GM21619 (cell line): ENCODE measurements around the gene ZFP92.

Source experiments
- ATAC-seq: cut with Tn5 transposase; IDR thresholded peaks from one replicate; pipeline ENCODE4 v1.9.1; 2021; ENCODE audit not compliant: unreplicated experiment

The ZFP92 gene

DNA sequence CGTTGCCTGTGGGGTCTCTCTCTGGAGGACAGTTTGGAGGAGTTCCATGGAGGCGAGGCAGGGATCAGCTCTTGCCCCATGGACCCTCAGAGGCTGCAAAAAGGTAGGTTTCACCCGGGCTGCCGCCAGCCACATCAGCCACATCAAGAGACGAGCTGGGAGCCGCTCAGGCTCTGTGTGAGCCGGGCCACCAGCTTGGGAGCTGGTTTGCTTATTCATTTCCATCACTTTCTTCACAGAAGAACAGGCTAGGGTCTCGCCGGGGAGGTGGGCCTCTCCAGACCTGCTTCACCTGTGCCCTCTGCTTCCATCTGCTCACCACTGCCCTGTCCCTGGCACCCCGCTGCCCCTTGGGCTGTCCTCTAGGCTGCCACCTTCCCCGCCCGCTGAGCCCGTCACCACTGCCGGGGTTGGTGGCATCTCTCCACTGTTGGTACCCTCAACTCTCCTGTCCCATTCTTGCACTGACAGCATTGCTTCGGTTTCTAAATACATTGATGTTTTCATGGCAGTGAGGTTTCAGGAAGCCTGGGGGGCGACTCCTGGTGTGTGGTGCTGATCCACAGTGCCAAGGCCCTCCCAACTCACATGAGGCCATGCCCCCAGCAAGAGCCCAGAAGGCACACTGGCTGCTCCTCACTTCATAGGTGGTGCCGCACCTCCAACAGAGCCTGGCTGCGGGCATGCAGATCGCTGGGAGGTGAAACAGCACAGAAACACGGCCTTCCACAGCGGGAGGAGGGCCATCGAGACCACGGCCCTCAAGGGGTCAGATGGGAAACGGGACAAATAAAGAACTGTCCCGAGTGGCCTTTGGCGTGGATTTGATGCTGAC lies 39.1 kb downstream of the ZFP92 start:
- ATAC-seq = no peak

DNA sequence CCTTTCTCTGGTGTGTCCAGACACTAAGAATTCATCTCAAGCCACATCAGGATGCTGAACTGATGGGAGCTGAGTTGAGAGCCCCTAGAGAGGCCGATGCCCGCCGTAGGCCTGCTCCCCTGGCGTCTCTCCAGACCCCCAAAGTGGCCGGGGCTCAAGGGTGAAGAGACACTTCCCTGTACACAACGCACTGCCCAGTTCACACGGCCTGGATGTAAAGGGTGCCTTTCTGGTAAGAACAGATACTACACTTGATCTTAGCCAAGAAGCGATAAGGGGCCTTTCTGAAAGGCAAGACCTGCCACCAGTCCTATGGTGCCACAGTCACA lies 39.6 kb downstream of the ZFP92 start:
- no peak for ATAC-seq

DNA sequence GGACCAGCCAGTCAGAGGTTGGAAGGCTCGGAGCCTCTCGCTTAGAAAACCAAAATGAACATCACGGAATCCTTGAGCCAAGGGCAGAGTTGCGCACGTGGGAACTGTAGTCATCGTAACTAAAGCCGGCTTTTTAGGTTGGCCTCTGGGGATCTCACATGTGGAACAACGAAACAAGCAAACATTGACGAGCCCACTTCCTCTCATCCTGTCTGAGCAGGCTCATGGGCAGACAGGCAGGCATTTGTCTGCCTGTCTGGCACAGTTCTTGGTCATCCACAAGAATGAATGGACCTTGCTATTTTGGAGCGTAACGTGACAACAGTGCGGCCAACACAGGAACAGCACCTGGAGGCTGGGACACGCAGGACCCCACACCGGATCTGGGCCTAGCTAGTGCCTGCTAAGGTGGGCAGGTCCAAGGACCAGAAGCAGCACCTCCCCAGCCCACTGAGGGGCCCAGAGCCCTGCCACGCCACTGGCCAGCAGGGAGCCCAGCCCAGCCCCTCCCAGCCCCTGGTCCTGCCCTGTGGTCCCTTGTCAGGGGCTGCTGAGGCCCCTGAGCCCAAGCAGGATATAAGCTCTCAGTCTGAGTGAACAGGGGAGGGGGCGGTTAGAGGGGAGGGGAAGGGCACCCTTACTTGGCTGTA lies 43.8 kb downstream of the ZFP92 start:
- ATAC-seq = no peak

DNA sequence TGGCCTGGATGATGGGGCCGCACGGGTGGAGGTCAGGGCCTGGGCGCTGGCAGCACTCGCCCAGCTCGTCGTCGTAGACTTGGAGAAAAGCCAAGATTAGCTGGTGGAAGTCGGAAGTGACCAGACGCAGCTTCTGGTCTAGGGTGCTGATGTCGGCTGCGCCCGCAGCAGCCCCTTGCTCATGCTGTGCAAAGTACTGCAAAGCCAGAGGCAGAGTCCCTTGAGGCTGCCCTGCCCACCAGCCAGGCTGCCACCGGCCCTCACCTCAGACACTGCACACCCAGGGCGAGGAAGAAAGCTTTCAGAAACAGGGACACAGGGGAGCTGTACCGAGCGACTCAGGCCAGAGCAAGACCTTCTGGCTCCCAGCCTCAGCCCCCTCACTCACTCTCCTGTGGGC lies 44.3 kb downstream of the ZFP92 start:
- ATAC-seq = no peak

DNA sequence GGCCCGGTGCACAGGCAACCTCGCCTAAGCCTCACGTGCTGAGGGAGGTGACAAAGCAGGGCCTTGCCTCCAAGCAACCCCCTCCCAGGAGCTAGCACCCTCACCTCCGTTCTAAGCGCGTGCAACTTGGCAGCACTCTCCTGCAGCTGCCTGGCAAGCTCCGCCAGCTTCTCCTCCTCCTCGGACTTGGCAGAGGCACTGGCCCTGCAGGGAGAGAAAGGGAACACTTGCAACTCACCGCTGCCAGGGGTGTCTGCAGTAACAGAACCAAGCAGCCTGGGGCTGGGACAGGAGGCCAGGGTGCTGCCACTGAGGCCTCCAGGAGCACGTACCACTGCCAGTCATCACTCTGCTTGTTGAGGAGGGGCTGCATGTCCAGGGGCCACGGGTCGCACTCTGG lies 44.9 kb downstream of the ZFP92 start:
- no peak for ATAC-seq

DNA sequence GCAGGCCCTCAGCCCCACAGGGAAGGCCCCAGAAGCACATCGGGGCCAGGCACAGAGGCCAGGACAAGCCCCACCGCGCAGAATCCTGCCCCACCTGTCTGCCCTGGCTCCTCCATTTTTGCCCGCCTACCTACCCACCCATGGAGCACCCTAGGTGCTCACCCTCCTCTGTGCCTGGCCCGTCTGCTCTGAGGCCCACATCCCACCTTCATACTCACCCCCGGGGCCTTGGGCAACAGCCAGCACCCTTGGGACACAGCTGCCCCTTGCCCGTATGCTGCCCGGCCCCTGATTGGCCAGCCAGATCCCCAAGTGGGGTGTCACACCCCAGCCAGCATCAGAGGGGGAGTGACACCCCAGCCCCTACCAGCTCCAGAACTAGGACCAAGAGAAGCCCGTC lies 45.4 kb downstream of the ZFP92 start:
- no peak for ATAC-seq

DNA sequence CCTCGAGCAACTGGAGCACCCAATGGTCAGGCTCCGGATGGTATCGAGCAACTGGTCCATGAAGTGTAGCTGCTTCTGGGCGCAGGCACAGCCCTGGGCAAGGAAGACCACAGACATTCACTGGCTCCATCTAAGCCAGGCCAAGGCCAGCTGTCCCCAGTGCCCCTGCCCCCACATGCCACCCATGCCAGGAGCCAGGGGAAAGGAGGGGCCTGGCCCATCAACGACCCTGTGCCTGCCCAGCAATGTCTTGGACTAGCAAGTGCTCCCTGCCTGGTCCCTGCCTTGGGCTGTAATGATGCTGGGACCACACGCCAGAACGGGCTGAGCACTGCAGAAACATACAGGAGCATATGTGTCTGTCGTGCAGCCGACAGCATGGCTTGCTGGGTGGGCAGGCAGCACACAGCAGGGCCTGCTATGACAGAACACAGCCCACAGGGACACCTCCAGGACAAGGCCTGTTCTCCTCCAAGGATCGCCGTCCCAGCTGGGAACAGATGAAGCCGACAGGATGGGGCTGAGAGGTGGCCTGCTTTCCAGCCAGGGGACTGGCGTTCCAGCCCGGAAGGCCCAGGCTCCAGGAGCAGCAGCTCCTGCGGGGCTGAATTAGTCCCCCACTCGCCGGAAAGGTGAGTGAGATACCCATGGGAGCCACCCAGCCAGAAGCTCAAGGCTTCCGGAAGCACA lies 46.0 kb downstream of the ZFP92 start:
- no peak for ATAC-seq

DNA sequence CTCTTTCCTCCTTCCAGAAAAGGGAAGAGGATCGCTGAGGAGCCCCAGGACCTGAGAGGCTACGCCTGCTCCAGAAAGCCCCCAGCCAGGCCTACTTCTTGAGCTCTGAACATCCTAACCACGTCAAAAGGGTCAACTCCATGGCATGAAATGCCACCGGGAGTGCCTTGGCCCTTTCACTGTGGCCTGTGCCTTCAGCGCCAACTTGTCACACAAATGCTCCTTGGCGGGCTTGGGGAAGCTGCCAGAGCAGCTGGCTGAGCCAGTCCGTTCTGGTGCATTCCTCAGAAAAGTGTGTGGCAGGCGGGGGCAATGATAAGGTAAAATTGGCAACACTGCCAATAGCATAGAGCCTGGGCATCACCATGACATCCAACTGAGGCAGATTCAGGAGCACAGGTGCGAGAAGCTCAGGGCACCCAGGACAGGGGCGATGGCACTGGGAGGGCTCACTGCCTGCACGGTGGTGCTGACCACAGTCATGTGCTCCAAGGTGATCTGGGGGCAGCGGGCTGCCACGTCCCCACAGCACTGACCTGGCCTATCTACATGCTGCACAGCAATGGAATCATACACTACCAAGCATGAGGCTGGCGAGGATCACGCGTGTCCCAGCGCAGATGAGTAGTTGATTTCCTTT lies 46.7 kb downstream of the ZFP92 start:
- ATAC-seq = no peak

DNA sequence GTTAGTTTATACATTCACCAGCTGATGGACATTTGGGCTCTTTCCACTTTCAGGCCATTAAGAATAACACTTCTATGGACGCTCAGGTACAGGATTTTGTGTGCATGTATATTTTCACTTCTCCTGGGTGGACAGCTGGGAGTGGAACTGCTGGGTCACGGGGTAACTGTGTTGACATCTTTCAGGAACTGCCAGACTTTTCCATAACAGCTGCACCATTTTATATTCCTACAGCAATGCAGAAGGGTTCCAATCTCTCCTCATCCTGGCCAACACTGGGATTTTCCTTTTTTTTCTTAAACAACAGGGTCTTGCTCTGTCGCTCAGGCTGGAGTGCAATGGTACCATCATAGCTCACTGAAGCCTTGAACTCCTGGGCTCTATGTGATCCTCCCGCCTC lies 47.2 kb downstream of the ZFP92 start:
- ATAC-seq = no peak

DNA sequence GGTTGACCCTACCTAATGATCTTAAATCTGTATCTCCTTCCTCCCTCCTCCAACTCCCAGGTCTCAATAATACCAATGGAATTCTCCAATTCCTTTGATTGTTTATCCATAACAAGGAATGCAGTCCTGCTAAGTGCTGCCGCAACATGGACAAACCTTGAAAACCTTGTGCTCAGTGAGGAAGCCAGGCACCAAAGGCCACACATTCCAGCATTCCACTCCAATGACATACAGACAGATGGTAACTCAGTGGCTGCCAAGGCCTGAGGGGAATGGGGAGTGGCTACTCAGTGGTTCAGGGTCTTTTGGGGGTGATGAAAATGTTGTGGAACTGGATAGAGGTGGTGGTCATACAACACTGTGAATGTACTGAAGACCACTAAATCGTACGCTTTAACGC lies 48.7 kb downstream of the ZFP92 start:
- no peak for ATAC-seq

DNA sequence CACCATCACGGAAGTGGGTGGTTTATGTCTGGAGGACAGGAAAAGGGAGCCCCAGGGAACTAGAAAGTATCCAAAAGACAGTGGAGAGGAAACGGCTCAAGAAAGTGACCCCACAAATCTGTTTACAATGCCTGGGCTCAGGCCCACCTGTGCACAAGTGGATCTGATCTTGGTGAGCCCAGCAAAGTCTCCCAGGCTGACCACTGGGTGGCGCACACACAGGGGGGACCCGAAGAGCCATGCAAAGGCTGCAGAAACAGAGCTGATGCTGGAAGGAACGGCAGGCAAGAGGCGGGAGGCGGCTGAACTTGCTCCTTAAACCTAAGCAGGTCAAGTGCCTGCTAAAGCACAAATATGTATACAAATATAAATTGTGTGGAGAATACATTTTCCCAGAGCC lies 49.6 kb downstream of the ZFP92 start:
- ATAC-seq = no peak
